ENCODE data around the gene RAET1E.

Gene RAET1E

DNA sequence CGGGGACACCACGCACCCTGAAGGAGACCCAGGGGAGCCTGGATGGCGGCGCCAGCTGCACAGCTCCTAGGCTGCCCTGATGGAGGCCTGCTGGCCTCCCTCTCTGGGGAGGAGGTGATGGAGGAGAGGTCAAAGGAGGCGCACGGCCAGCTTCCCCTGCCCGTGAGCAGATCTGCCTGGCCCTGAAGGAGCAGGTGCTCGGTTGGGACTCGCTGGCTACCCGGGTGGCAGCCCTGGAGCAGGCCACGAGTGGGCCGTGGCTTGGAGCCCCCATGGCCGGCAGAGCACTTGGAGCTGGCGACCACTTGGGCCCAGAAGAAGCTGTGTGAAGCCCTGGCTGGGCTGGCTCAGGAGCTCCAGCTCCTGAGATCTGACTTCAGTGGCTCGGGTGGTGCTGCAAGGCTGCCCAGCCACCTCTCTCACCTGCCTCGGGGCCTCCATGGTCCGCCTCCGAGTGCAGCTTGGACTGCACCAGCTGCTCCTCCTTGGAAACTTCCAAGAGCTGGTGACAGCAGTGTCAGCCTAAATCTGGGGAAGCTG is 7.5 kb upstream of the RAET1E start:
- H3K4me3 ChIP-seq (ENCODE audit: low read depth, low read length) = no peak overlapping the region
- no peak for DNase-seq (ENCODE audit: low read depth)
- TF ChIP-seq, protein P1, sequence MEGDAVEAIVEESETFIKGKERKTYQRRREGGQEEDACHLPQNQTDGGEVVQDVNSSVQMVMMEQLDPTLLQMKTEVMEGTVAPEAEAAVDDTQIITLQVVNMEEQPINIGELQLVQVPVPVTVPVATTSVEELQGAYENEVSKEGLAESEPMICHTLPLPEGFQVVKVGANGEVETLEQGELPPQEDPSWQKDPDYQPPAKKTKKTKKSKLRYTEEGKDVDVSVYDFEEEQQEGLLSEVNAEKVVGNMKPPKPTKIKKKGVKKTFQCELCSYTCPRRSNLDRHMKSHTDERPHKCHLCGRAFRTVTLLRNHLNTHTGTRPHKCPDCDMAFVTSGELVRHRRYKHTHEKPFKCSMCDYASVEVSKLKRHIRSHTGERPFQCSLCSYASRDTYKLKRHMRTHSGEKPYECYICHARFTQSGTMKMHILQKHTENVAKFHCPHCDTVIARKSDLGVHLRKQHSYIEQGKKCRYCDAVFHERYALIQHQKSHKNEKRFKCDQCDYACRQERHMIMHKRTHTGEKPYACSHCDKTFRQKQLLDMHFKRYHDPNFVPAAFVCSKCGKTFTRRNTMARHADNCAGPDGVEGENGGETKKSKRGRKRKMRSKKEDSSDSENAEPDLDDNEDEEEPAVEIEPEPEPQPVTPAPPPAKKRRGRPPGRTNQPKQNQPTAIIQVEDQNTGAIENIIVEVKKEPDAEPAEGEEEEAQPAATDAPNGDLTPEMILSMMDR (conservative IDR thresholded peaks at IDR 0.05; ENCODE audit: low read depth, low read length) = no peak

DNA sequence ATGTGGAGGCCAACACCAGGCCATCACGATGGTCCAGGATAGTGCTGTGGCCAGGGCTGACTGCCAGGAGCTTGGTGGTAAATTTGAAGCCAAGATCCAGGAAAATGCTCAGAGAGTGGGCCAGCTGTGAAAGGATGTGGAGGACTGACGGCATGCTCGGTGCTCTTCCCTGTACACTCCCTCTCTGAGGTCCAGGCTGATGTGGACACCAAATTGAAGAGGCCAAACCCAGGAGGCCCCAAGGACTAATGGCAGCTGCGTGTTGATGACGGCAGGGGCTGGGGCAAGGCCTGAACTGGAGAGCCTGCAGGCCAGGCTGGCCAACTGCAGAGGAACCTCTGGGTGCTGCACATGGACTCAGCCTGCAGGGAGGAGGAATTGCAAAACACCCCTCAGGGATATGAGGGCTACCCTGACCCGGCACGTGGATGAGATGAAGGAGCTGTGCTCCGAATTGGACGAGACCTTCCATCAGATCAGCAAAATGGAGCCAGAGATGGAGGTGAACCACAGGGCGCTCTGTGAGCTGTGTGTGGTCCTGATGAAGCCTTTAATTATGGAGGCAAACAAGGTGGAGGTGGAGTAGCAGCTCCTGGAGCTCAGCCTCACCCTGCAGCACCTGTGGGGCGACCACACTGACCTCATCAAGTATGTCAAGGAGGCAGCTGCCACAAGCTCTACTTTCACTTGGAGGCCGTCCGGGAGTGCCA is 6.9 kb upstream of the RAET1E start:
- TF ChIP-seq, protein P1 (conservative IDR thresholded peaks at IDR 0.05; ENCODE audit: low read depth, low read length) = no peak

DNA sequence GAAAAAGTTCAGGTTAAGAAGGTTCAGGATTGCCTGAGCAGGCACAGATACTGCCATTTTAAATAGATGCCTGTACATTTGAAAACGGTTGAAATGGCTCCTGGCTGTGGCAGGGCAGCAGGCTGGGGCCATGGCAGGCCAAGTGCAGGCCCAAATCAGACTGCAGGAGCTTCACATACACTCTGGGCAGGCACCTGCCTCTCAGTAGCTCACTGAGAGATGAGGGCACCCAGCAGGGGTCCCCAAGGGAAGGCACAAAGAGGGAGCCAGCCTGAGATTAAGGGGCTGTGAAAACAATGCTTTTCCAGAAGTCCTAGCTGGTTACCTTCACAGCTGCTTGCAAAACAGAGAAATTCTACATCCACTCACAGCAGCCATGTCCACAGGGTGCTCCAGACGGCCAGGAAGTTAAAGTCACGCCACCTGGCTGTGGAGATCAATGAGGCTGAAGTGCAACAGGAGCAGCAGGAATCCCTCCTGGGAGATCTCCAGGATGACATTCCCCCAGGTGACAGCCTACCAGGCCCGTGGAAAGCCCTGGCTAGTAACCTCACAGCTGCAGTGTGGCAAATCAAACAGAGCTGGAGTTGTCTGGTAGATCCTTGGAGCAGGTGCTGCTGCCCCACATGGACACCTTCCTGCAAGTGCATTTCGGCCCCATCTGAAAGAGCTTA is 6.2 kb upstream of the RAET1E start:
- DNase-seq (ENCODE audit: low read depth) = no peak
- TF ChIP-seq, protein P1 (conservative IDR thresholded peaks at IDR 0.05; ENCODE audit: low read depth, low read length) = no peak

More for the DNA sequence above, 6.9 kb upstream of the RAET1E start:
- DNase-seq (ENCODE audit: low read depth) = no peak
- H3K4me3 ChIP-seq (ENCODE audit: low read depth, low read length) = no peak overlapping the region

DNA sequence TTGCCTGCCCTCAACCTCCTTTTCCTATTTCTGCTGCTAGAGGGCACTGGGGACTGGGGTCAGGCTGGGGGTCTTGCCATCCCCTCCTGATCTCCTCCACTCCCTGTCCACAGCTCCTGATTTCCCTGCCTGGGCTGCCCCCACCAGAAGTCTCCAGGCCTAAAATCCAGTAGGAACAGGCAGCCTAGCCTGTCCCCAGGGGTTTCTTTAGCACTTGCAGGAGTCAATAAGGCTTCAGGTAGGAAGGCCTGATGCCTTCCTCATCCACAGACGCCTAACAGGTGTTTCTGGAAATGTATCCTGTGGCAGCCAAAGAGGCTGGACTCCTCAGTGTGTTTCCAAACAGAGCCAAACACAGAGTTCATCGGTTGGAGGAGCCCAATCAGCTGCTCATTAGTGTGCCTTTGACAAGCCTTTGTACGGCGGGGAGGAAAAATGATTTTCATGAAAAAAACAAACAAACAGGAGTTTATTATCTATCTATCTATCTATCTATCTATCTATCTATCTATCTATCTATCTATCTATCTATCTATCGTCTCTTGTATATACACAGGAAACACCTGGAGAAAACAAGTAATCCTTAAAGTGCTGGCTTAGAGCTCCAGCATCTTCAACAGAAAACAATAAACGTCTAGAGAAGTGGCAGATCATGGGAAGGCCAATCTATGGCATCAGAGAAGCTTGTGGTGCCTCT is 3.7 kb upstream of the RAET1E start:
- no peak overlapping the region for H3K4me3 ChIP-seq (ENCODE audit: low read depth, low read length)
- TF ChIP-seq, protein P1 (conservative IDR thresholded peaks at IDR 0.05; ENCODE audit: low read depth, low read length) = no peak
- no peak for DNase-seq (ENCODE audit: low read depth)

More for the DNA sequence above, 6.2 kb upstream of the RAET1E start:
- no peak overlapping the region for H3K4me3 ChIP-seq (ENCODE audit: low read depth, low read length)

DNA sequence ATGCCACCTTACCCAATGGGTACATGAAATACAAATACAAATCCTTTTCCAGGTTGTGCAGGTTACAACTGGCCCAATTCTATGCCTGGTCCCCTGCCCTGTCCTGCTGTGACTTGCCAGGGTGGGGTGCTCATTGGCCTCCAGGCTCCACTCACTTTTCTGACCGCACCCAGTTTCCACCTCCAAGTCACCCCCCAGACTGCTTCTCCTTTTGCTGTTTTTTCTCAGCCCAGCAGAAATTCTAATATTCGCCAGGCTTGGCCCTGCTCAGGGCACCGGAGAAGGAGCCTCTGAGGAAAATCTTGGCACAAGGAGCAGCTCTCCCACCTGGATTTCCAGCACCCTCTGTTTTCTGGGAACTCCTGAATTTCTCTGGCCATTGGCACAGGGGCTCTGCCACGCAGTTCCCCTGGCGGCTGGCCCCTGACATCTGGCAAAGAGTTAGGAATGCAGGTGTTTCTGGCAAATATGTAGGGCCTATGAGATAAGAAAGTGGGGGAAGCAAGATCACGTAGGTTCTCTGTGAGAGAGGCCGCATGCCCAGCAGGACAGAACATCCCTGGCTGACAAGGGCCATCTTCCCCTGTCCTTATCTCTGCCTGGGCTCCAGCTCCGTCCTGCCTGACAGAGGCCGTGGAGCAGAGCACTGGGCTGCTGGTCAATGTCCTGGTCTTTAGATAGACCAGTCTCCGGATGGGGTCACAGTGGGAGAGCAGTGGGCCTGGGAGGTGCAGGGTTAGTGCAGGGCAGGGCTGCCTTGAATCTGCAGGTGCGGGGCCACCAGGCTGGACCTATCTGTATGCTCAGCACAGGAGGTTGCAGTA is 2.9 kb upstream of the RAET1E start:
- TF ChIP-seq, protein P1 (conservative IDR thresholded peaks at IDR 0.05; ENCODE audit: low read depth, low read length) = no peak
- H3K4me3 ChIP-seq (ENCODE audit: low read depth, low read length) = no peak overlapping the region
- no peak for DNase-seq (ENCODE audit: low read depth)

DNA sequence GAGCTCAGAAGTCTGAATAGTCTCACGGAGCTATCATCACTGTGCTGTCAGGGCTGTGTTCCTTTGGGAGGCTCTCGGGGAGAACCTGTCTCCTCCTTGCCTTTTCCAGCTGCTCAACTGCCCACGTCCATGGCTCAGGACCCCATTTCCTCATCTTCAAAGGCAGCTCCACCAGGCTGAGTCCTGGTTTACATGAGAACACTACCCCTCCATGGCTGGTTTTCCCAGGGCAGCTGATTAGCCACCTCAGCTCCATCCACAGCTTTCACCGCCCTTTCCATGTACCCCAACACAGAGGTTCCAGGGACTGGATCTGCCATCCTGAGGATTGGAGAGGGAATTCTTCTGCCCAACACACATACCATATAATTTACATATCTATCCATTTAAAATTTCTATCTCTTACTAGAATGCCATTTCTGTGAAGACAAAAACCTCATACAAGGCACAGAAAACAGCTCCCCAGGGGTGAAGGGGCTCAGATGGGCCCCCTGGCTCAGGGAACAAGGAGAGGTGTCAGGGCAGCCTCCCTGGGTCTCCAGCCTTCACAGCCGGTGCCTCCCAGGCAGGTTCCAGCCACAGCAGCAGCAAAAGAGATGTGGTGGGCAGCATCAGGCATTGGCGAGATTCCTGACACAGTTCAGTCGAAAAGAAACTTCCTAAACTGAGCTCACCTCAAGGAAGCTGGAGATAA is 2.2 kb upstream of the RAET1E start:
- TF ChIP-seq, protein P1 (conservative IDR thresholded peaks at IDR 0.05; ENCODE audit: low read depth, low read length) = no peak
- no peak overlapping the region for H3K4me3 ChIP-seq (ENCODE audit: low read depth, low read length)
- DNase-seq (ENCODE audit: low read depth) = no peak

Measured in choroid plexus epithelial cell (primary cell).